Measurements from ENCODE around the gene CBLB.

Gene CBLB
- total RNA-seq: 158 to 187 reads per million in 2 donors

DNA sequence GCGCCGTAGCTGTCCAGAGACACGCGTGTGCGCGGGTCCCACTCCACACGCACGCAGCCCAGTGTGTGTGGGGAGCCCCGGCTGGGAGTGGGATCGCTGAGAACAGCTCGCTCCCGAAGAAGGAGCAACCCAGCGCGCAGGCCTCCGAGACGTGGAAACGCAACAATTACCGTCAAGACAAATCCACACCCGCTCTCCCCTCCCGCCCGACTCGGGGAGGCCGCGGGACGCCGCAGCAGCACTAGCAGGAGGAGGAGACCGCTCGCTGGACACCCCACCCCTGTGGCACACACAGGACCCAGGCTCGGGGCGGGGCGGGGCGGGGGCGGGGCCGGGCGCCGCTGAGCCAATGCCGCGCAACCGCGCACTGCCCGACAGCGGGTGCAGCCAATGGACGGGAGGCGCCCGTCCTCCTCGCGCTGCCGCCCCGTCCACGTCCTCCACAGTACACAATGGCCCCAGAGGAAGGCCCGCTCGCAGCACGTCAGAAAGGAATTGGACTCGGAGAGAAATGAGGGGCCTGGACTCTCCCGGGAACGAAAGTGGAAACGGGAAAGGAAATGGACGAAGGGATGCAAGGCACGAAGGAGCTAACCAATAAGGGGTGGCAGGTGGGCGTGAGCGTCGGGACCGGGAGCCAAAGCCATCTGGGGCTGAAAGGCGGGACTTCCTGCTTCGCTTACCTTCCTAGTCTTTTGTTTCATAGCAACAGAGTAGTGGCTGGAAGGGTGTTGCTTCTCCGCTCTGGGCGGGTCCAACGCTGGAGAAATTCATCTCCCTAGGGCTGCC lies at the start of gene CBLB:
Gene CBLB, minus strand, starts transcription at position 271 of the 789 bp plus-strand sequence. CDS start 1,435 bp downstream, outside the sequence.
- peak; percentile 83 for DNase-seq

DNA sequence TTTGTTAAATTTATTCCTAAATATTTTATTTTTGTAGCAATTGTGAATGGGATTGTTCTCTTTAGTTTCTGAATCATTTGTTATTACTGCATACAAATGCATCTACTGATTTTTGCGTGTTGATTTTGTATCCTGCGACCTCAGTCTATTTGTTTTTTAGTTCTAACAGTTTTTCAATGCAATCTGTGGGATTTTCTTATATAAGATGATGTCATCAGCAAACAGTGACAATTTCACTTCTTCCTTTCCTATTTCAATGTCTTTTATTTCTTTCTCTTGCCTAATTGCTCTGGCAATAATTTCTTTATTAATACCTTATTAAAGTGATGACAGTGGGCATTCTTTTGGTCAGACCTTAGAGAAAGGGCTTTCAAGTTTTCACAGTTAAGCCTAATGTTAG lies 48.0 kb upstream of the CBLB start:
- DNase-seq: no peak

GRCh38 chr3:105915524-105915923 lies 46.7 kb upstream of the CBLB start:
- no peak for DNase-seq

- no peak for DNase-seq
Observed at GRCh38 chr3:105913616-105914015, 44.8 kb upstream of the CBLB start.

- no peak for DNase-seq
Observed at GRCh38 chr3:105912891-105913290, 44.1 kb upstream of the CBLB start.

DNA sequence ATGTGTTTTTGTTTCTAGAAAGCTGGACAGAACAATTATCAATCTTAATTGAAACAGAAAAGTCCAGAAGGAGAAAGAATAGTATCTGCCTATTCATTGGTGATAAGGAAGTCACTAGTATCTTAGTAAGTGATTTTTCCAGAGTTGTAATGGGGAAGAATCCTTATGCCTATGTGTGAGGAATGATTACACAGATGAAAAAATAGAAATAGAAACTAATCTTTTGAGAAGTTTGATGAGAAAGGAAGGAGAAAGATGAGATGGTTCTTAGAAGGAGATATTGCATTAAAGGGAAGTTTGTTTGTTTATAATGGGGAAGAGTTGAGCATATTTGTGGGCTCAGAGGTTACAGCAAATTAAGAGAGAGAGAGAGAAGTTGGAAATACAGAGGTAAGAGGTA lies 42.7 kb upstream of the CBLB start:
- DNase-seq: no peak

DNA sequence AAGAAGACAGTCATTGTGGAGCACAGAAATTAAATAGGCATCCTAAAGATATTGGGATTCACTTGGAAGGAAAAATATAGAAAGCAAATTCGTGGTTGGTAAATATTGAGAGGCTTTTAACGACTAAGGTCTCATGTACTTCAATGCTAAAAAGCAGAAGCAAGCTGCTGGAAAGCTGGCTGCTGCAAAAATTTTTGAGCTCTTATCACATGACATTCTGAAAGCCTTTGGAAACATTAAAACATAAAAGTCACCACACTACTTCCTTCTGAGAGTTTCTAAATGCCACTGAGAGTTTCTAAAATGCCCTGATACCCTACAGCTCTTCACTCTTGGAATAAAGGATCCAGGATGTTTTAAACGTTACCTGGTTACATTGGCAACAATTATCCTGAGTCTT lies 39.0 kb upstream of the CBLB start:
- DNase-seq: no peak

DNA sequence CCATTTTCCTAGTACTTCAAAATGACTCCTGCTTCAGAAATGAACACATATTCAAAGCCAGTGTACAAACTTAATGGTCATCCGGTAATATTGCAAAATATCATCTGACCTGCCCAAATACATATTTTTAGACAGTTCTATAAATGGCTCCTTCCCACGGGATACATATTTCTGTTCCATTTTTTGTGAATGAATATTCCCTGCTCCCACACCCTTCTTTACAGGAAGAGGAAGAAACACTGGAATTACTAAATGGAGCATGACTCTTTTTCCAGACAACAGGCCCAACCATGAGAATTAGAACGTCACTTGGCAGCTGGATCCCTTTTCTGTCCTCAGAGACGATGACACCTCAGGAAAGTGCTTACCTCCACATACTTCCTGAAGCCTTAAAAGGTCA lies 38.0 kb upstream of the CBLB start:
- no peak for DNase-seq

- no peak for DNase-seq
Observed at GRCh38 chr3:105906345-105906744, 37.5 kb upstream of the CBLB start.

DNA sequence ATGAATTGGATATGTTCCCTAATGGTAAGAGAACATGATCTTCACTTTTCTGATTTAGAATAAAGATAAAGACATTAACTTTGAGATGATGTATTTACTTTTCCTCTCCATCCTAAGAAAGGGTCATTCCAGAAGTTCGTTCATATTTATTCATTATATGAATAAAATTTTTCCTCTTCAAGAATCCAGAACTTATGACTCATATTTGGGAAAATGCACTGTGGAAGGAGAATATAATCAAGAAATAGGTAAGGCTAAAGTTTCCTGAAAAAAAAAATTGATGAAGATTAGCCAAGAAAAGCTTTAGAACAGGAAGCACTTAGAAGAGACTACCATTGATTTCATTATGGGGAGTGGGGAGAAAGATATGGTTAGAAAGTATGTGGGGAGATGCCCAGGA lies 36.5 kb upstream of the CBLB start:
- DNase-seq: no peak

DNA sequence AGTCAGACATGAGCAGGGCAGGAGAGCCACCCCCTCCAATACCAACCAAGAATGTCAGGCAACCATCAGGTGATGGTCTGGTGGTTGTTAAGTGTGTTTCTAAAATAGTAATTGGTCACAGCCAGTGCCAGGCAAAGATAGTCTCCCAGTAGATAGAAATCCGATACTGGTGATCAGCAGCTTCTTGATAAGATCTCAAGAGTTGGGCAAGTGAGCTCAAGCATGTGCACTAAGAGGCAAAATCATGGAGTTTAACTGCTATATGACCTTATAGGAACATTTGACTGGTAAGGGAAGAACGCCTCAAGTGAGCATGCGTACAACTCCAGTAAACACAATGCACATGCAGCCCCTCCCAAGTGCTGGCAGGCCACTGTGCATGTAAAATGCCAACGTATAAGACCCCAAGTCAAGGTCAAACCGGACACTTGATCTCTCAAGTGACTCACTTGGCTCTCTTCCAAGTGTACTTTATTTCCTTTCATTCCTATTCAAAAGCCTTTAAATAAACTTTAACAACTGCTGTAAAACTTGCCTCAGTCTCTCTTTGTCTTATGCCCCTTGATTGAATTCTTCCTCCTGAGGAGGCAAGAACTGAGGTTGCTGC lies 36.0 kb upstream of the CBLB start:
- DNase-seq: no peak

GRCh38 chr3:105904251-105904650 lies 35.4 kb upstream of the CBLB start:
- DNase-seq: no peak

DNA sequence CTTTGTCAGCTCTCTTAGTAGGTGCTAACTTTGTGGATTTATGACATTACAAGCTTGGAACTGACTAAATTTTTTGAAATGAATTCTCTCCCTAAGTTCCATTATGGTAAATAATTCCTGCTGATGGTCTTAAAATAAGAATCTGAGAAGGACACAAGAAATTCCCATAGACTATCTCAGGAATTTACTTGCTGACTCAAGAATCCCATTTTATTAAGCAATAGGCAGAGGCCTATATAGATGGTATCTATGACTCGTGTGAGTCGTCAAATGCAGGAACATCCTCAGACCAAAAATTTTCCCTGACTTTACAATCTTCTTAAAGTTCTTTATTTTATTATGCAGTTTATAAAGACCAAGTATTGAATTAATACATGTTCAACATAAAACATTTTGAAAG lies 30.7 kb upstream of the CBLB start:
- DNase-seq: no peak

DNA sequence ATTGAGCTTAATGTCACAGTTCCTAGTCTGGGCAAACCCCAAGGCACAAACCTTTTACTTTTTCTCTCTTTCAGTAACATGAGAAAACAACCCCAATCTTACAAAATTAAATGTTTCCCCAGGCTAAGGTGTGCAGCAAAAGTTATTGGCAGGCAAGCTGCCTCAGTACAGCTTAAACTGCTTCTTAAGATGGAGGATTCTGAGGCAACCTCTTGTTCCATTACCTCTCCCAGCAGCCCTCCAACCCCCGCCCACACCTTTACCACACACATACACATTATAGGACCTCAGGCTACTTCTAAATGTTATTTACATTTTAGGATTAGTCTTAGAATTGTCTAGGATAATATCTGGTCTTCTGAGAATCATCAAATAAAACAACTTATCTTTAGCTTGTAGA lies 22.3 kb upstream of the CBLB start:
- no peak for DNase-seq

- DNase-seq: no peak
Observed at GRCh38 chr3:105888621-105889579, 20.1 kb upstream of the CBLB start.

DNA sequence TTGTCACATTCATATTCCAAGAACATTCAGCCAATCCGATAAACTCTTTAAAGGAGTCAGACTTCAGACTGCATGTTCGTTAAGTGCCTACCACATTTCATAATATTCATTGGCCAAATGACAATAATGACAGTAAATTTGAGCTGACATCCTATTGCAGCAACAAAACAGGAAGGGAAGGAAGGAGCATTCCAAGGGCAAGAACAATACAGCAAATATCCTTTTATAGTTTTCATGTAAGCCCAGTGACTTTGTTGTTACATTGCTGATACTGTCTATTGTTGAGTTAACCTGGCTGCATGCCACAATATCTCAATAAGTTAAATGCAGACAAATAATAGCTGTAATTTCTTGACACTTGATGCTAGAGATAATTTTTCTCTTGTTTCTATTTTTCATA lies 16.4 kb upstream of the CBLB start:
- no peak for DNase-seq

GRCh38 chr3:105883798-105884377 lies 15.1 kb upstream of the CBLB start:
- DNase-seq: no peak

DNA sequence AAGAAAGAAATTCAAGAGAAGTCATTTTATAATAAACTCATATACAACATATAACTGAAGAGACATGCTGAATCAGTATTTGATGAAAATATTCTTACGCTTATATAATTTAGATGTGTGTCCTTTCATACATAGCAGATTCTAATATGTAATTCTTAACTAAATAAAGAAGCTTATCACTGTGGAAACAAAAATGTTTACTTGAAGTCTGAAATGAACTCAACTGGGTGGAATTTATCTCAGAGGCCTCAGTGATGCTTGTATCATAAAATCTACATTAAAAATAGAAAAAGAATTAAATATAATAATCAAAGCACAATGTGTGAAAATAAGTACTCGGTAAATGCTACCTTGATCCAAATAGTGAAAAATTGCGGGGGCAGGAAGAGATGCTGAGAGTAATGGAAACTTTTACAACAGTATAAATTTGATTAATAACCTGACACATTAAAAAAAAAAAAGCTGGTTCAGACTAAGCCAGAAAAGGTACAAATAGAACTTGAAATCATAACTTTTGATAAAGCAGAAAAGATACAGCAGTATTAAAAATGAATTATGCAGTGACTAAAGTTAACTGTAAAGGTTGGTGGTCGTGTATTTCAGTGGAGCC lies 12.0 kb upstream of the CBLB start:
- DNase-seq: no peak

GRCh38 chr3:105878061-105878460 lies 9.2 kb upstream of the CBLB start:
- no peak for DNase-seq

DNA sequence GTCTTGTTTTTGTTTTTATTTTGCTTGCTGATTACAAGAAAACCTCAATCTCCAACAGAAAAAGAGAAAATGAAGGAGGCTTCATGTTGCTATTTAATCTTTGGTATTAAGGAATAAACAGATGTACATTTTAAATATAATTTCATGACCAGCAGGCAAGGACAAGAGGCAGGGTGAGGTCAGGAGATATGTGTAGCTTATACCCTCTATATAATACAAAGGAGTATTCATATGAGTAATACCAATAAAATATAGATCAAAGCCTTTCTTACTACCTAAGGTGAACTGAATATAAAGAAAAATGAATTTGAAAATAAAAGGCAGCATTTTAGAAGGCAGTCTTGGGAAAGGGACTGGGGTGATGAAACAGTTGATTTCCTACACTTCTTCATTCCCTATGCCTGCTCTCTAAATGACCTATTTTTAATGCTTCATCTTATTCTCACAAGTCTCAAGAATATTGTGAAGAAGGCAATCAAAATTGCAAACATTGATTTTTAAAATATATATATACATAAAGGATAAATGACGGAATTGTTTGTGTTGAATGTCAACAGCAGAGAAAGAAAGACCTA lies 8.6 kb upstream of the CBLB start:
- DNase-seq: no peak

GRCh38 chr3:105876780-105877327 lies 8.0 kb upstream of the CBLB start:
- no peak for DNase-seq

Data from activated gamma-delta T cell (primary cell).